Measurements from ENCODE around the gene SLC51B.
"Not testable (repeated sequence)": the region's sequence is repeated elsewhere in the genome, so short reads cannot be mapped to it uniquely, and the experiment has no call there.

SLC51B gene

GRCh38 chr15:65075607-65076395 is 30.6 kb downstream of the SLC51B start:
- H3K4me1 ChIP-seq; H3K36me3 ChIP-seq (replicated peaks); in situ Hi-C loops (cut with MboI; ENCODE audit: low sequenced_read_pairs); H3K27me3 ChIP-seq (ENCODE audit: low read depth); H3K9me3 ChIP-seq; DNase-seq (ENCODE audit: low spot score in 2 of 2); H3K4me3 ChIP-seq: not testable (repeated sequence)

GRCh38 chr15:65076486-65077290 is 31.5 kb downstream of the SLC51B start, which contains the start of gene KBTBD13:
KBTBD13 (plus strand) TSS chr15:65076746; CDS start chr15:65076816, 70 bp downstream.
- H3K36me3 ChIP-seq (replicated peaks), result no peaks in the 10 kb centered on the region
- no peak within 1 kb of the TSS for H3K4me3 ChIP-seq
- no peaks in the 10 kb centered on the region for H3K27me3 ChIP-seq (ENCODE audit: low read depth)
- in situ Hi-C loops (cut with MboI; ENCODE audit: low sequenced_read_pairs), result no loop called here
- no peak for DNase-seq (ENCODE audit: low spot score in 2 of 2)
- H3K9me3 ChIP-seq, result no peaks in the 10 kb centered on the region
- H3K4me1 ChIP-seq, result no peaks in the 10 kb centered on the region

GRCh38 chr15:65077291-65077980 is 32.2 kb downstream of the SLC51B start:
- Histone ChIP-seq H3K36me3 (replicated peaks) (no peaks in the 10 kb centered on the region), H3K9me3 (no peaks in the 10 kb centered on the region), H3K4me1 (peaks cover under 1% of the 10 kb centered on the region; the same call in 1 of the 2 replicates), H3K4me3 (no peak overlapping the region), H3K27me3 (ENCODE audit: low read depth) (no peaks in the 10 kb centered on the region)
- in situ Hi-C loops (cut with MboI; ENCODE audit: low sequenced_read_pairs), result no loop called here
- no peak for DNase-seq (ENCODE audit: low spot score in 2 of 2)

GRCh38 chr15:65077981-65078352 is 32.8 kb downstream of the SLC51B start:
- DNase-seq (ENCODE audit: low spot score in 2 of 2), result no peak
- in situ Hi-C loops (cut with MboI; ENCODE audit: low sequenced_read_pairs), result no loop called here
- Histone ChIP-seq H3K4me1 (peaks cover 5% of the 10 kb centered on the region), H3K9me3 (no peaks in the 10 kb centered on the region), H3K4me3 (no peak overlapping the region), H3K27me3 (ENCODE audit: low read depth) (no peaks in the 10 kb centered on the region), H3K36me3 (replicated peaks) (no peaks in the 10 kb centered on the region)

- H3K9me3 ChIP-seq, result no peaks in the 10 kb centered on the region
- H3K36me3 ChIP-seq (replicated peaks), result no peaks in the 10 kb centered on the region
- no peak for DNase-seq (ENCODE audit: low spot score in 2 of 2)
- in situ Hi-C loops (cut with MboI; ENCODE audit: low sequenced_read_pairs), result no loop called here
- H3K4me1 ChIP-seq, result peaks cover 13% of the 10 kb centered on the region
- H3K27me3 ChIP-seq (ENCODE audit: low read depth), result no peaks in the 10 kb centered on the region
- no peak overlapping the region for H3K4me3 ChIP-seq
Measured at GRCh38 chr15:65079580-65079979, 34.4 kb downstream of the SLC51B start.

GRCh38 chr15:65081270-65081669 is 36.1 kb downstream of the SLC51B start:
- no peak overlapping the region for H3K4me3 ChIP-seq

GRCh38 chr15:65081758-65082157 is 36.6 kb downstream of the SLC51B start:
- Histone ChIP-seq H3K4me1 (peaks cover 13% of the 10 kb centered on the region), H3K36me3 (replicated peaks) (no peaks in the 10 kb centered on the region), H3K9me3 (no peaks in the 10 kb centered on the region), H3K27me3 (ENCODE audit: low read depth) (no peaks in the 10 kb centered on the region), H3K4me3 (no peak overlapping the region)
- in situ Hi-C loops (cut with MboI; ENCODE audit: low sequenced_read_pairs), result no loop called here
- no peak for DNase-seq (ENCODE audit: low spot score in 2 of 2)

More at GRCh38 chr15:65081270-65081669, 36.1 kb downstream of the SLC51B start:
- Histone ChIP-seq H3K27me3 (ENCODE audit: low read depth) (no peaks in the 10 kb centered on the region), H3K9me3 (no peaks in the 10 kb centered on the region), H3K36me3 (replicated peaks) (no peaks in the 10 kb centered on the region), H3K4me1 (peaks cover 13% of the 10 kb centered on the region)
- no peak for DNase-seq (ENCODE audit: low spot score in 2 of 2)
- in situ Hi-C loops (cut with MboI; ENCODE audit: low sequenced_read_pairs), result no loop called here

- peak in 1 of 2 experiments; percentile 44 for DNase-seq (ENCODE audit: low spot score in 2 of 2)
- H3K4me3 ChIP-seq, result no peak overlapping the region
- H3K4me1 ChIP-seq, result peaks cover 13% of the 10 kb centered on the region
- in situ Hi-C loops (cut with MboI; ENCODE audit: low sequenced_read_pairs), result no loop called here
- no peaks in the 10 kb centered on the region for H3K36me3 ChIP-seq (replicated peaks)
- H3K9me3 ChIP-seq, result no peaks in the 10 kb centered on the region
- H3K27me3 ChIP-seq (ENCODE audit: low read depth), result no peaks in the 10 kb centered on the region
Measured at GRCh38 chr15:65082303-65082953, 37.2 kb downstream of the SLC51B start.

- DNase-seq (ENCODE audit: low spot score in 2 of 2), result peak; percentile 85 to 94
- Histone ChIP-seq H3K9me3 (no peaks in the 10 kb centered on the region), H3K4me3 (no peak overlapping the region), H3K27me3 (ENCODE audit: low read depth) (no peaks in the 10 kb centered on the region), H3K4me1 (peaks cover 13% of the 10 kb centered on the region), H3K36me3 (replicated peaks) (no peaks in the 10 kb centered on the region)
- in situ Hi-C loops (cut with MboI; ENCODE audit: low sequenced_read_pairs), result no loop called here
Measured at GRCh38 chr15:65083262-65083701, 38.1 kb downstream of the SLC51B start.

GRCh38 chr15:65084500-65085206 is 39.5 kb downstream of the SLC51B start:
- in situ Hi-C loops (cut with MboI; ENCODE audit: low sequenced_read_pairs), result loop anchor here (5.0 kb wide), 1 partner anchor 42 kb away; no protein-coding TSS in a partner anchor
- Histone ChIP-seq H3K36me3 (replicated peaks) (no peaks in the 10 kb centered on the region), H3K9me3 (no peaks in the 10 kb centered on the region), H3K27me3 (ENCODE audit: low read depth) (no peaks in the 10 kb centered on the region), H3K4me3 (no peak overlapping the region), H3K4me1 (peaks cover 20% of the 10 kb centered on the region)
- no peak for DNase-seq (ENCODE audit: low spot score in 2 of 2)

- Histone ChIP-seq H3K4me3 (no peak overlapping the region), H3K27me3 (ENCODE audit: low read depth) (no peaks in the 10 kb centered on the region), H3K36me3 (replicated peaks) (no peaks in the 10 kb centered on the region), H3K9me3 (no peaks in the 10 kb centered on the region), H3K4me1 (peaks cover 20% of the 10 kb centered on the region)
- in situ Hi-C loops (cut with MboI; ENCODE audit: low sequenced_read_pairs), result loop anchor here (5.0 kb wide), 1 partner anchor 43 kb away; no protein-coding TSS in a partner anchor
- no peak for DNase-seq (ENCODE audit: low spot score in 2 of 2)
Measured at GRCh38 chr15:65085207-65085753, 40.1 kb downstream of the SLC51B start.

- DNase-seq (ENCODE audit: low spot score in 2 of 2), result peak; percentile 57 to 81
- in situ Hi-C loops (cut with MboI; ENCODE audit: low sequenced_read_pairs), result loop anchor here (5.0 kb wide), 1 partner anchor 44 kb away; no protein-coding TSS in a partner anchor
Measured at GRCh38 chr15:65085990-65086679, 40.9 kb downstream of the SLC51B start.

More at GRCh38 chr15:65085990-65086679, 40.9 kb downstream of the SLC51B start:
- Histone ChIP-seq H3K36me3 (replicated peaks) (no peaks in the 10 kb centered on the region), H3K4me3 (no peak overlapping the region), H3K9me3 (no peaks in the 10 kb centered on the region), H3K4me1 (peaks cover 20% of the 10 kb centered on the region), H3K27me3 (ENCODE audit: low read depth) (no peaks in the 10 kb centered on the region)
